NOMO-1 treated with DMSO at 0.1 percent for 48 hours (cell line): ENCODE results near the gene NUTM2B.
"Not testable (repeated sequence)": the region's sequence is repeated elsewhere in the genome, so short reads cannot be mapped to it uniquely, and the experiment has no call there.

ENCODE experiments used
- DNase-seq: peaks from one replicate; lab custom pipeline; 2025; ENCODE audit not compliant: unreplicated experiment; lab: John Stamatoyannopoulos, UW

Gene NUTM2B

GRCh38 chr10:79744844-79745243 is 41.8 kb downstream of the NUTM2B start:
- not testable (repeated sequence) for DNase-seq

GRCh38 chr10:79748510-79748909 is 45.5 kb downstream of the NUTM2B start:
- DNase-seq = not testable (repeated sequence)

- DNase-seq = not testable (repeated sequence)
These were observed 50.6 kb downstream of the NUTM2B start for GRCh38 chr10:79753601-79754000.

GRCh38 chr10:79758297-79758993 is 55.4 kb downstream of the NUTM2B start:
- not testable (repeated sequence) for DNase-seq
